Loucy (cell line): ENCODE measurements around the gene MTR.
"Not testable (repeated sequence)": the region's sequence is repeated elsewhere in the genome, so short reads cannot be mapped to it uniquely, and the experiment has no call there.

Source experiments
- H2AFZ ChIP-seq: fragments of 200-600 bp; sonication (generic); 2 replicates; pipeline ENCODE4 v1.6.0; 2016; ENCODE audit warnings: antibody characterized with exemption, mild to moderate bottlenecking, low read length, moderate library complexity
- H3F3A ChIP-seq: fragments of 200-600 bp; 2 replicates; pipeline ENCODE4 v1.6.0; 2016; ENCODE audit warnings: antibody characterized with exemption, low read depth, mild to moderate bottlenecking
- H3K27me3 ChIP-seq: fragments of 200-600 bp; sonication (generic); 2 replicates; pipeline ENCODE4 v1.6.1; 2014; ENCODE audit warnings: low read length, mild to moderate bottlenecking; ENCODE audit not compliant: insufficient read depth, poor library complexity, severe bottlenecking
- H3K36me3 ChIP-seq: fragments of 200-600 bp; sonication (generic); 2 replicates; pipeline ENCODE4 v1.6.1; 2016; ENCODE audit warnings: low read length; ENCODE audit not compliant: insufficient read depth
- H3K4me1 ChIP-seq: fragments of 200-600 bp; sonication (generic); 2 replicates; pipeline ENCODE4 v1.5.1; 2014; ENCODE audit warnings: low read length, mild to moderate bottlenecking; ENCODE audit not compliant: insufficient read depth, poor library complexity, severe bottlenecking
- H3K4me2 ChIP-seq: fragments of 200-600 bp; sonication (generic); 2 replicates; pipeline ENCODE4 v1.6.0; 2014; ENCODE audit warnings: antibody characterized with exemption, low read length, low read depth, mild to moderate bottlenecking; ENCODE audit not compliant: poor library complexity, severe bottlenecking
- H3K4me3 ChIP-seq: fragments of 200-600 bp; sonication (generic); 2 replicates; pipeline ENCODE4 v1.5.1; 2014; ENCODE audit warnings: low read length, mild to moderate bottlenecking, mixed read lengths; ENCODE audit not compliant: poor library complexity, severe bottlenecking
- H3K79me2 ChIP-seq: fragments of 200-600 bp; sonication (generic); 2 replicates; pipeline ENCODE4 v1.6.1; 2014; ENCODE audit warnings: low read length; ENCODE audit not compliant: insufficient read depth
- H3K9ac ChIP-seq: fragments of 200-600 bp; sonication (generic); 2 replicates; pipeline ENCODE4 v1.6.0; 2014; ENCODE audit warnings: mild to moderate bottlenecking, low read depth, low read length, moderate library complexity; ENCODE audit not compliant: poor library complexity, severe bottlenecking
- H3K9me2 ChIP-seq: fragments of 200-600 bp; sonication (generic); replicated peaks from 2 replicates; pipeline ENCODE4 v1.6.1; 2016; ENCODE audit warnings: low read depth, low read length, mixed read lengths
- H3K9me3 ChIP-seq: fragments of 200-600 bp; sonication (generic); 2 replicates; pipeline ENCODE4 v1.6.1; 2014; ENCODE audit warnings: mild to moderate bottlenecking, antibody characterized with exemption, low read length, low read depth; ENCODE audit not compliant: insufficient read depth
- H4K20me1 ChIP-seq: fragments of 200-600 bp; sonication (generic); 2 replicates; pipeline ENCODE4 v1.6.0; 2014; ENCODE audit warnings: antibody characterized with exemption, low read length, mild to moderate bottlenecking; ENCODE audit not compliant: insufficient read depth, poor library complexity, severe bottlenecking
- CTCF ChIP-seq: fragments of 200-600 bp; sonication (generic); conservative IDR thresholded peaks from 2 replicates; pipeline ENCODE4 v1.5.1; 2014; ENCODE audit warnings: mild to moderate bottlenecking, antibody characterized with exemption, low read length
- EZH2phosphoT487 ChIP-seq: fragments of 200-600 bp; IDR thresholded peaks from 2 replicates; pipeline ENCODE4 v1.6.1; 2018; ENCODE audit warnings: antibody characterized with exemption, mild to moderate bottlenecking, moderate library complexity, borderline replicate concordance

MTR gene

GRCh38 chr1:236907205-236907604 is 112.1 kb downstream of the MTR start:
- H3K4me2 ChIP-seq: no peak overlapping the region

DNA sequence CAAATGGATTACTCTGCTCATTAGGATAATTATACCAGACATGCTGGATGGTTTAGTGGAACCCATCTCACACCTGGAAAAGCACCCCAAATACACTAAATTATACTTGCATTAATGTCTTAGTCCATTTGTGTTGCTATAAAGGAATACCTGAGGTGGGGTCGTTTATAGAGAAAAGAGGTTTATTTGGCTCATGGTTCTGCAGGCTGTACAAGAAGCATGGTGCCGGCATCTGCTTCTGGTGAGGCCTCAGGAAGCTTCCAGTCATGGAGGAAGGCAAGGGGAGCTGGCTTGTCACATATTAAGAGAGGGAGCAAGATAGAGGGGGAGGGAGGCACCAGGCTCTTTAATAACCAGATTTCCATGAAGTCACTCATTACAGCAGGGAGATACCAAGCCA is 113.6 kb downstream of the MTR start:
- Histone ChIP-seq H2AFZ (no peak overlapping the region), H3K9ac (no peak overlapping the region), H3K79me2 (no peaks in the 10 kb centered on the region), H3K36me3 (no peaks in the 10 kb centered on the region), H3K9me2 (no peaks in the 10 kb centered on the region), H3F3A (no peaks in the 10 kb centered on the region), H3K27me3 (no peaks in the 10 kb centered on the region), H3K9me3 (no peaks in the 10 kb centered on the region), H4K20me1 (no peaks in the 10 kb centered on the region), H3K4me2 (no peak overlapping the region), H3K4me1 (no peaks in the 10 kb centered on the region), H3K4me3 (no peak overlapping the region)
- no peak for TF ChIP-seq EZH2phosphoT487
- TF ChIP-seq CTCF: no peak

More at GRCh38 chr1:236907205-236907604, 112.1 kb downstream of the MTR start:
- Histone ChIP-seq H3K9me2 (no peaks in the 10 kb centered on the region), H3K4me3 (no peak overlapping the region), H3K36me3 (no peaks in the 10 kb centered on the region), H3K79me2 (no peaks in the 10 kb centered on the region), H3F3A (no peaks in the 10 kb centered on the region), H3K9me3 (no peaks in the 10 kb centered on the region), H3K4me1 (no peaks in the 10 kb centered on the region), H3K9ac (no peak overlapping the region), H2AFZ (no peak overlapping the region), H3K27me3 (no peaks in the 10 kb centered on the region), H4K20me1 (no peaks in the 10 kb centered on the region)
- TF ChIP-seq CTCF (no peak), EZH2phosphoT487 (no peak)

DNA sequence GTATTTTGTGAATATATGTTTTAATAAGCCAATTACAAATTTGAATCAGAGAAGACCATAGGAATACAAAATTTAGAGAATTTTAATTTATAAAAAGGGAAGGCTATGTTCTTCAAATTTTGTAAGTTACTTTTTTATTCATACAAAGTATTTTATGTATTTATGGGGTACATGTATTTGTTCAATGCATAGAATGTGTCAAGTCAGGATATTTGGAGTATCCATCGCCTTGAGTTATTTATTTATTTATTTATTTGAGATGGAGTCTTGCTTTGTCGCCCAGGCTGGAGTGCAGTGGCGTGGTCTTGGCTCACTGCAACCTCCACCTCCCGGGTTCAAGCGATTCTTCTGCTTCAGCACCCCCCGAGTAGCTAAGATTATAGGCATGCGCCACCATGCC is 116.0 kb downstream of the MTR start:
- H3K4me1 ChIP-seq, H3K4me2 ChIP-seq, H3K27me3 ChIP-seq, H2AFZ ChIP-seq, H3K36me3 ChIP-seq, H3K79me2 ChIP-seq, H3K9me2 ChIP-seq, H3K9ac ChIP-seq, H3K9me3 ChIP-seq, H3K4me3 ChIP-seq, H3F3A ChIP-seq, H4K20me1 ChIP-seq: not testable (repeated sequence)

DNA sequence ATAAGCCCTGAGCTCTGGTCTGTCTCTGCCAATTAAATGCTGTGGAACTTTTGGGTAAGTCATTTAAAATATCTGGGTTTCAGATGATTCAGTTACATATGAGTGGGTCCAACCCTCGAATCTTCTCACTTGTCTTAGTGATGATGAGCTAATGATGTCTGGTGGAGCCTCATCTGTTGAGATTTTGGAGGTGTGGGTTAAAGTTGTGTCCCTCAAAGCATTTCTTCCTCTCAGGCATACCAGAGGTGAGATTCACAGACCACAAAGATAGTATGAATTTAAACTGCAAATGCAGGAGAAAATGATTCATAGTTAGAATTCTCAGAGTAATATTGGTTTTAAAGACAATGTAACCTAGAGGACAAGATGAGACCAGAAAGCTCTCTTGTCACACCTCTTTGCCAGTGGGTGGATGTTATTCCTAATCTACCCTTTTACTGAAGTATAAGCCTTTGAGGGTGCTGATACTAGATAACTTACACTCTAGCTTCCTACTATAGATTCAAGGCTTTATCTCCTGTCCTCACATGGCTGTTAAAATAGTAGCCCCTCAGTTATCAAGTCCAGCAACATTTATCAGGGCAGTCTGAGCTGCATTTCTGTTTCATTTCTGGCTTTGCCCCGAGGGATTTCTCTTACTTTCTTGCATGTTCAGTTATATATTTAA is 118.4 kb downstream of the MTR start:
- Histone ChIP-seq H4K20me1 (no peaks in the 10 kb centered on the region), H3K9me2 (no peaks in the 10 kb centered on the region), H3K9ac (no peak overlapping the region), H3K27me3 (no peaks in the 10 kb centered on the region), H3K79me2 (no peaks in the 10 kb centered on the region), H3K36me3 (no peaks in the 10 kb centered on the region), H3F3A (no peaks in the 10 kb centered on the region), H3K4me1 (no peaks in the 10 kb centered on the region), H3K4me3 (no peak overlapping the region), H3K9me3 (peaks cover 5% of the 10 kb centered on the region; the same call in 1 of the 2 replicates), H3K4me2 (no peak overlapping the region), H2AFZ (no peak overlapping the region)
- TF ChIP-seq EZH2phosphoT487 (no peak), CTCF (no peak)
